HG03460 (cell line): Measurements from ENCODE around the gene ANXA11.

Experiments
- ATAC-seq: cut with Tn5 transposase; IDR thresholded peaks from one replicate; pipeline ENCODE4 v1.9.1; 2021; ENCODE audit not compliant: unreplicated experiment

The ANXA11 gene

GRCh38 chr10:80167471-80168161 lies 37.7 kb downstream of the ANXA11 start:
- ATAC-seq, result no peak

- ATAC-seq, result no peak
Observed at GRCh38 chr10:80166581-80167470, 38.5 kb downstream of the ANXA11 start.

DNA sequence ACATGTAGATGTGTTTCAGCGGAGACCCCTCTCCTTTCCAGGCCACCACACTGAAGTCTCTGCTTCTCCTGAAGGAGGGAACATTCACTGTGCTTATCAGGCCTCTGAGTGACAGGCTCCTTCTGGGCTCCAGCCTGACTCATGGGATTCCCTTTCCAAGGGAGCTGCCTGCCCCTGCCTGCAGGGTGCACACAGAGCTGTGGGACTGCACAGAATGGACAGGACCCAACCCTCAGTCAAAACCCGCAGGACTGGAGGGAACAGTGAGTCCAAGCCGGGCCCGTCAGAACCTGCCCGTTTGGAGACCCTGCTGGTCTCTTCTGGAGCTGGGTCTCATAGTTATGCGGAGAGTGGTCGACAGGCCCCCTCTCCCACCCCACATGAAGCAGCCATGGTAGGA lies 40.2 kb downstream of the ANXA11 start:
- no peak for ATAC-seq

- ATAC-seq, result no peak
Observed at GRCh38 chr10:80164596-80164995, 40.7 kb downstream of the ANXA11 start.

- no peak for ATAC-seq
Observed at GRCh38 chr10:80163741-80164341, 41.5 kb downstream of the ANXA11 start.

DNA sequence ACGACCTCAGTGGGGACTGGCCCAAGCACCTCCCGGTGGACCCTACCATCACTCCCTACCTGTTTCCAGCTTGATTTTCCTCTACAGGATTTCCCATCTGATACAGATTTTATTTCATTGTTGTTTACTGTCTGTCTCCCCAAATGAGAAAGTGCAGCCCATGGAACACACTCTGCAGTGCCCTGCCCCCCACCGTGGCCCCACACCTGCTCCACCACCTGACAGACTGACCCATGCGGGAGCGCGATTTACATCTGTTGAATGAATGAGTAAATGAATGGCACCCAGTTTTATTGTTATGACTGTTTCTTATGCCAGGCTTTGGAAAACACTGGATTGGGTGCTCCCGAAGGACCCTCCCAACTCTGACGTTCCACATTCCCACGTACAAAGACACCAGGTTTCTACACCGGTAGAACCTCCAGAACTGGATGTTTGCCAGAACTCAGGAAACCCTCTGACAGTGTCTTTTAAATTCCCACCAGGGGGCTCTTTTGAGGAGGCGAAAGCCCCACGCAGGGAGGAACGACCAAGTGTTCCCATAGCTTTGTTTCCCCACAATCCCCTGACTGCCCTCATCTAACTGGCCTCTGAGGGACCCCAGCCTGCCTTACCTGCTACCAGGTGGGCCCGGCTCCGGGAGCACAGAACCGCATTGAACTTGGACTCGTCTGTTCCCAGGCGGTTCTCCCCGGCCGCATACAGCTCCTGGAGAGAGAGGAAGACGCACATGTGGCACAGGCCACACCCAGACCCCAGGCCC lies 43.8 kb downstream of the ANXA11 start:
- no peak for ATAC-seq

- no peak for ATAC-seq
Observed at GRCh38 chr10:80160361-80161320, 44.7 kb downstream of the ANXA11 start.

DNA sequence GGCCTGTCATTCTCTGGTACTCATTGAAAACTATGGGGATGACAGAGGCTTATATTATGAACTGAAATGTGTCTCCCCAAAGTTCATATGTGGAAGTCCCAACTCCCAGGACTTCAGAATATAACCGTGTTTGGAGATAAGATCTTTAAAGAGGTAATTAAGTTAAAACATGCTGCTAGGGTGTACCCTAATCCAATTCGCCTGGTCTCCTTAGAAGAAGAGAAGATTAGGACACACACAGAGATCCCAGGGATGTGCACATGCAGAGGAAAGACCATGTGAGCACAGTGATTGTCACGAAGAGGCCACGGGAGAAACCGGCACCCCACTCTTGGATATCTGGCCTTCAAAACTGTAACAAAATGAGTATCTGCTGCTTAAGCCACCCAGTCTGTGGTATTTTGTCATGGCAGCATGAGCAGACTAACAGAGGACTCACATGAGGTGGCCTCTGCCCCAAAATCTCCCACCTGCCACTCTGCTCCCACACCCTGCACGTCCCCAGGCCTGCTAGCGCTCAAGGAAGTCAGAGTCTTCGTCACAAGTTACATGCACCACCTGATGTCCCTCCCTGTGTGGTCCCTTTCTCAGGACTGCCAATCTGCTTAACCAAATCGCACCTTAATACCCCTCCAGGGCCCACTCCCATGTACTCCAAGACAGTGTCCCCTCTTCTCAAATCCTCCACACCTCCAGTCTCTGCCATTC lies 46.0 kb downstream of the ANXA11 start:
- no peak for ATAC-seq

GRCh38 chr10:80158598-80159127 lies 46.7 kb downstream of the ANXA11 start:
- ATAC-seq, result no peak

DNA sequence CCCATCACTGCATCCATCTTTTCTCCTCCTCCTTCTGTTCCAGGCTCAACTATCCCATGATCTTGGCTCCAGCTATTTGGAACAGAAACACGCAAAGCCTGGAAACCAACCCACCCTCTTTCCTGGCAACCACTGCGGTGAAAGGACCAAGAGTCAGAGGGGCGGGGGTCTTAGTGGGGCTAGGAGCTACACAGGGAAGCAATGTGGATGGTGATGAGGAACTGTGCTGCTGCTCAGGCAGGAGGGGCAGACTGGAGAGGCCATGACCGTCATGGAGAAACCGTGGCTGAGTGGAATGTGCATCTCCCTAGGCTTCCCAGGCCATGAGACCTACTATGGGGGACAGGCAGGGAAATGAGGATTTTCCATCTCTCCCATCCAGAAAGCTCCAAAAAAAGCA lies 47.2 kb downstream of the ANXA11 start:
- no peak for ATAC-seq

DNA sequence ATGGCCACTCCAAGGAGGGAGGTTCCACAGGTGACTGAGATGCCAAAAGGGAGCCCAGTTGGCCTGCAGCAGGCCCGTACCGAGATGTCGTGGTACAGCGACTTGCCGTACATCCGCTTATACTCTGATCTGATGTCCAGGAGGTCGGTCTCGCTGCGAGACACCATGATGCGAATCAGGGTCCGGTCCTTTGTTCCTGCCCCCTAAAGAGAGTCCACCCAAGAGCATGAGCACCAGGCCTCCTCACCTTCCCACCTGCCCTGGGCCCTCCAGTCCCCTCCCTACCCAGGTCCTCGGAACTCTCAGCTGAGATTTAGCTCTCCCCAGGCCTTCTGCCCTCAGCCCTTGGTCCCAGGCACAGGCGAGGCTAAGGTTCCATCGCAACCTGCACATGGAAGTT lies 47.8 kb downstream of the ANXA11 start:
- ATAC-seq, result no peak

DNA sequence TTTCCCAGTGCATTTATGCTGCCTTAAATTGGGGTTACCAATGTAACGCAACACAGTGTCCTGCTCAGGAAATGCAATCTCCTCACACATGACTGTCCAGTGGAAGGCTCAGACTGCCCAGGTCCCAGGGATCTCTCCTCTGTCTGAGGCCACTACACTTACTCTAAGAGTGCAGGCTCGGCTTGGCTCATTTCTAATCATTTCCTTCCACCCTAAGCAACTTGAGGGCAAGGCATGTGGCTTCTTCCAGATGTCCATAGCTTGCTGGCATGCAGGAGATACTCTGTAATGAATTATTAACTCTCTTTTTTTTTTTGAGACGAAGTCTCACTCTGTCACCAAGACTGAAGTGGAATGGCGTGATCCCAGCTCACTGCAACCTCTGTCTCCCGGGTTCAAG lies 49.1 kb downstream of the ANXA11 start:
- no peak for ATAC-seq

- no peak for ATAC-seq
Observed at GRCh38 chr10:80155696-80156215, 49.6 kb downstream of the ANXA11 start.

GRCh38 chr10:80154978-80155695 lies 50.2 kb downstream of the ANXA11 start:
- ATAC-seq, result no peak

GRCh38 chr10:80154626-80154977 lies 50.7 kb downstream of the ANXA11 start:
- no peak for ATAC-seq

GRCh38 chr10:80153460-80153859 lies 51.9 kb downstream of the ANXA11 start:
- no peak for ATAC-seq

DNA sequence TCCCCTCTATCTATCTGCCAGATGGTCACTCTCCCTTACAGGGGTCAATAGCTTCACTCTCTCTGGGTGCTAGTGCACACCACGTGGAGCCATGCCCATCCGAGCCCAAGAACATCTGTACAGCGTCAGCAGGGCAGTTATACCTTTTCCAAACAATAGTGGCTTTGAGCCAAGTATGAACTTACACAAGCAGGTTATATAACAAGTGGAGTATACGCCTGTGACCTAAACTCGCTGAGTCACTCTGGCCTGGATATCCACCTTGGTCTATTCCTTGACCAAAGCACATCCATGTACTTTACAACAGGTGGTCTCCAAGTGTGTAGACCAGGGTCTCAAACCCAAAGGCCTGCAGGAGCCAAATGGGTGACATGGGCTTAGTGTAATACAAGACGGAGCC lies 52.5 kb downstream of the ANXA11 start:
- ATAC-seq, result no peak

DNA sequence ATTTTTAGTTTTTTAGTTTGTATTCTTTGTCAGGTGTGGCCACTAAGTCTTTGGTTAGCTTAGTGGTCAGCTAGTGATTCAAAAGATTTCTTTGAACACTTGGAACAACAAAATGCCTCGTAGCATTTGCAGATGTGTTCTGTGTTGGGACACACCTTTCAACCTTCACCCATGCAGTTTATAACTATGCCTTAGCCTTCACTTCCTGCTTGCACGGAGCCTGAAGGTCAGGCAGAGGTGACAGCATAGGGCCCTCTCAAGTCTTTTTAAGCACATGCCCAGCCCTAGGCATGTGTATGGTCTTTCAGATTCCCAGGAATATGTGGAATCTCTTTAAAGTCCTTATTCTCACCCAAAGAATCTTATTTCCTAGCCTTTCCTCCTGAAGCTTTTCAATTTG lies 55.2 kb downstream of the ANXA11 start:
- no peak for ATAC-seq
